Transverse colon (tissue), 3 donors: Measurements from ENCODE around the gene IL26.

Experiments used
- EP300 ChIP-seq: sonication (generic); formaldehyde crosslinking; IDR thresholded peaks from one replicate; pipeline ENCODE4 v1.6.1; 2017; ENCODE audit warnings: antibody characterized with exemption, low read depth
- POLR2A ChIP-seq: fragments of 450-650 bp; IDR thresholded peaks from one replicate; pipeline ENCODE4 v1.6.1; 2016; ENCODE audit warnings: antibody characterized with exemption, mild to moderate bottlenecking, moderate library complexity
- TF ChIP-seq, protein P1 (sequence below), 5 experiments: fragments of 200-600 bp in 3 of 5; fragments of 450-650 bp in 2 of 5; sonication (generic) in 3 of 5; IDR thresholded peaks; 1 replicate in 2 of 5; 2 replicates in 3 of 5; pipeline ENCODE4 v1.5.1; 2016 to 2017; ENCODE audit warnings: antibody characterized with exemption in 5 of 5, inconsistent platforms in 3 of 5, mild to moderate bottlenecking in 2 of 5, moderate library complexity in 1 of 5

DNA sequence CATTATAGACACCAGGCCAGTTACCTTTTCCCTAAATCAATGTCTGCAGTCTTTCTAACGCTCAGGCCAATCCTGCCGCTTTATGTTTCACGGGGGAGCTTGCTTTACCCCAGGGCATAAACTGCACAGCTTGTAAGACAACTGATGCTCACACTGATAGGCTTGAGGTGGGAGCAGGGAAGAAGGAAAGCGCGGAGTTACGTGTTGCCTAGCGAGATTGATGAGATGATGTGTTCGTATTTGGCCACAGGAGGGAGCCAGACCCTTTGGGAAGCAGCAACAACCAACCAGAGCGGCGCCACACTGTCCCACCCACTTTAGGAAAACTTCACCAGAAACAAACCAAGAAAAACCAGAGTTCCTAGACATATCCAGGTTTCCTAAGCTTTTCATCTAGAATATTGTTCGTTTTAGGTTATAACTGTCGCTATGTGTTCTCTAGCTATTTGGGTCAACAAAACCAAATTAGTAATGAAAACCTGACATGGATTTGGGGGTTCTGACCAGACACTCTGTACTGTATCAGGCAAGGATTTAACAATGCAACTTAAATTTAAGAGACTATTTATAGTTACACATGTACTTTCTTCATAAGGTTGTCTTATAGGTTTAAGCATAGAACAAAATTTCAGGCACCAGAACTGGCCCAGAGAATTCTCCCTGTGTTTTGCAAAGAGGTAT, 2.4 kb downstream of the IL26 start:
- TF ChIP-seq POLR2A (no peak), EP300 (no peak)
- TF ChIP-seq, protein P1, sequence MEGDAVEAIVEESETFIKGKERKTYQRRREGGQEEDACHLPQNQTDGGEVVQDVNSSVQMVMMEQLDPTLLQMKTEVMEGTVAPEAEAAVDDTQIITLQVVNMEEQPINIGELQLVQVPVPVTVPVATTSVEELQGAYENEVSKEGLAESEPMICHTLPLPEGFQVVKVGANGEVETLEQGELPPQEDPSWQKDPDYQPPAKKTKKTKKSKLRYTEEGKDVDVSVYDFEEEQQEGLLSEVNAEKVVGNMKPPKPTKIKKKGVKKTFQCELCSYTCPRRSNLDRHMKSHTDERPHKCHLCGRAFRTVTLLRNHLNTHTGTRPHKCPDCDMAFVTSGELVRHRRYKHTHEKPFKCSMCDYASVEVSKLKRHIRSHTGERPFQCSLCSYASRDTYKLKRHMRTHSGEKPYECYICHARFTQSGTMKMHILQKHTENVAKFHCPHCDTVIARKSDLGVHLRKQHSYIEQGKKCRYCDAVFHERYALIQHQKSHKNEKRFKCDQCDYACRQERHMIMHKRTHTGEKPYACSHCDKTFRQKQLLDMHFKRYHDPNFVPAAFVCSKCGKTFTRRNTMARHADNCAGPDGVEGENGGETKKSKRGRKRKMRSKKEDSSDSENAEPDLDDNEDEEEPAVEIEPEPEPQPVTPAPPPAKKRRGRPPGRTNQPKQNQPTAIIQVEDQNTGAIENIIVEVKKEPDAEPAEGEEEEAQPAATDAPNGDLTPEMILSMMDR (IDR thresholded peaks at IDR 0.05) = peak; percentile 75 to 84 (median 78)
